ENCODE results near the gene MYT1.

The MYT1 gene

DNA sequence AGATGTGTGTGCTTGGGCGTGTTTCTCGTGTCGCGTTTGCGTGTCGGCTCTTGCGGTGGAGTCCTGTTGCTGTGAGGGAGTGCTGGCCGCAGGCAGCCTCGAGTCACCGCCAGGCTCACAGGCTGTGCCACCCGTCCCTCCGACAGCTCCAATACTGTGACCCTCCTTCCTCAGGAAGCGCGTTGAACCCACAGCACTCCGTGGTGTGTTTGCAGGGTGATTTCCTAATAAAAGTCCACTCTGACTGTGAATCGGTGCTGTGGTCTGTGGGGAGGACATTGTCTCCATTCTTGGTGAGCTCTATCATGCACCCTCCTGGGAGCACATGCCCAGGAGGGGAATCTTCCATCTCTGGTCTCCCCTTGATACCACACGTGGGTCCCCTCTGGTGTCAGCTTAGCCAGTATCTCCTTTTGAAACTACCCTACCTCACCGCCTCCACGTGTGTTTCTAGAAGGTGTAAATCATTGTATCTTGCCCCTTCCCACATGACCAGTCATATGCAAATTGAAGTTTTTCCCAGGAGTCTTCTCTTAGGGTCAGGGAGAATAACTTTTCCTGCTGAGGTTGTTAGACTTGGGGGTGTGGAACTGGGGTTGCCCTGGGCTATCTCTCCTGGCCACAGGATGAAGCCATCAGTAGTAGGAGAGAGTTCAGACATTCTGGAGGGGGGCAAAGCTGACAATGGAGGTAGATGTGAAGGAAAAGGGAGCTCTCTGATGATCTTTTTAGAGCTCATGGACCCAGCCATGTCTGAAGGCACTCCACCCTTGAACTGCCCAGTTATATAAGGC is 77.9 kb downstream of the MYT1 start:
- no peak for DNase-seq (ENCODE audit: low spot score in 2 of 2)
- no peak overlapping the region for H3K4me3 Mint-ChIP-seq
- no peaks in the 10 kb centered on the region for H3K9me3 Mint-ChIP-seq
- ATAC-seq, result no peak
- H3K27ac Mint-ChIP-seq, result no peak overlapping the region
- H3K4me1 Mint-ChIP-seq, result no peaks in the 10 kb centered on the region
- no peaks in the 10 kb centered on the region for H3K36me3 Mint-ChIP-seq

DNA sequence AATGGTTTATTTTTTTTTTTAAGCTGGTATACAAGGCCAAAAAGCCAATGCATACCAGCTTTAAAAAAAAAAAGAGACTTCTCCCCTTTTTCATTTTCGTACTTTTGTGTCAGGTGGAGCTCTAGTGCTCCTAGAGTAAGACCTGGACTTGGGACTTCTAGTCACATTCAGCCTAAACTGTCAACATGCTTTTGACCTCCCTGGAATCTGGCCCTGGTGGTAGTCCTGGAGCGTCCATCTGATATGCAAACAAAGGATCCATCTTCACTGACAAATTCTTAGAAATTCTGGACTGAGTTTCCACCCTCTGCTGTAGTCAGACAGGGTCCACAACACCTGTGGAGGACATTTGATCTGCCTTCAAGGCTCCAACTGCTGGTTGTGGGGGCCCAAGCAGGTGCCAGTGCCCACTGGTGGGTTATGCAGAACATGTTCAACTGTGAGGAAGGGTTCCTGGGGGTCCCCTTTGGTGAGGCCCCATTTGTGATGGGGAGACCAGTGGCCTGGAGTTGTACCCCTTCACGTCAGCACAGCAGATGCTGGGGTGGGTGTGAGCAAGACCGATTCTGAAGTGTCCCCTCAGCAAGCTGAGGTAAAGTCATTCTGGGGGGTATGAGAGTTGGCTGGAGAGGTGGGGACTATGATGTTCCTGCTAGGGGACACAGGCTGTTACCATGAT is 78.7 kb downstream of the MYT1 start:
- no peak for ATAC-seq
- H3K36me3 Mint-ChIP-seq, result no peaks in the 10 kb centered on the region
- no peak for DNase-seq (ENCODE audit: low spot score in 2 of 2)
- no peak overlapping the region for H3K27ac Mint-ChIP-seq
- H3K4me3 Mint-ChIP-seq, result no peak overlapping the region
- H3K4me1 Mint-ChIP-seq, result no peaks in the 10 kb centered on the region
- H3K9me3 Mint-ChIP-seq, result no peaks in the 10 kb centered on the region

DNA sequence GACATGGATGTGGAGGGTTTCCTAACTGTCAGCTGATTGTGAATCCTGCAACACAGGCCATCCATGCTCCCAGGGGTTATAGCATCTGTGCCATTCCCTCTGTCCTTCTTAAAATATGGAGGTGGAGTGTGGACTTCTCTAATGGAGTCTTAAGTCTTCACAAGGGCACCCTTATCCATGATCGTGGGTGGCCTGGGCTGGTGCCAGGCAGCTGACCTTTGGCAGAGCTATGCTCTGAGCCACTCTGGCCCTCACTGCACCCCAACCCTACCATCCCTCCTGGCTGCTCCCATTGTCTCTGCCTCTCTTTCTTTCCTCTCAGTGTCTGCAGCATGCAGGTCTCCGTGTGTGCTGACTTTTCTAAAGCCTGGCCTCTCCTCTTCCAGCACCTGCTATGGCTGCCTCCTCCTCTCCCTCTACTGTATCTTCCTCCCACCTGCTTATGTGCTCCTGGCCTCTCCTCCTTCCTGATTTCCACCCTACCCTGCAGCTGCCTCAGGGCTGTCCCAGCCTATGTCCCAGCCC is 80.1 kb downstream of the MYT1 start:
- Mint-ChIP-seq H3K9me3 (no peaks in the 10 kb centered on the region), H3K36me3 (no peaks in the 10 kb centered on the region), H3K4me3 (no peak overlapping the region), H3K4me1 (no peaks in the 10 kb centered on the region), H3K27ac (no peak overlapping the region)
- no peak for DNase-seq (ENCODE audit: low spot score in 2 of 2)
- ATAC-seq, result no peak

DNA sequence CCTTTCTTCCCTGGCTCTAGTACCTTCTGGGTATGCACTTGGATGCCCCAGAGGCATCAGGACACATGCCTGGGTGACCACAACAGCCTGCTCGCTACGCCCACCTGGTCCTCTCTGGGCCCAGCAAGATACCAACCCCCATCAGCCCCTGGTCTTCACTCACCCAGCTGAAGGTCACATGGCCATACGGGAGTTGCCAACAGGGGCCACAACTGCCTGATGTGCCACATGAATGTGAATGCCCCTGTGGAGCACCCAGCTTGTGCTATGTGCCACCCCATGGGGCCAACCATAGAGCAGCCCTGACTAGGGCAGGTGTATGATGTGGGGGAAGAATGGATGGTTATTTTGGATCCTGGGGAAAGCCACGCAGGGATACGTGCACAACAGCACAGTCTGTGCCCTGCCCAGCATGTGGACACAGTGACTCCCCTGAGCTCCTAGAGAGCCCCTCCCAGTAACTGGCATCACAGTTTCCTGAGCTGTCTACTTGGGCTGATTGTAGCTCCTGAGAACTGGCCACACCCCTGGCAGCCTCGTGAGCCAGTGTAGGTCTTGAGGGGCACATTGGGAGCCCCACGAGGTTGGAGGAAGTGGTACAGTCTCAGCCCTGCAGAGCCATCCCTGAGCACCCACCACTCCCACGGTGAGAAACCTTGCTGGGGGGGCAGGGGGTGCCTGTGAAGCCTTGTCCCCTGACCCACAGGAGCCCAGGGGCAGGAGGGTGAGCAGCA is 80.8 kb downstream of the MYT1 start:
- H3K9me3 Mint-ChIP-seq, result no peaks in the 10 kb centered on the region
- no peaks in the 10 kb centered on the region for H3K36me3 Mint-ChIP-seq
- DNase-seq (ENCODE audit: low spot score in 2 of 2), result no peak
- H3K4me3 Mint-ChIP-seq, result no peak overlapping the region
- peak; percentile 34 for ATAC-seq
- H3K4me1 Mint-ChIP-seq, result no peaks in the 10 kb centered on the region
- no peak overlapping the region for H3K27ac Mint-ChIP-seq

DNA sequence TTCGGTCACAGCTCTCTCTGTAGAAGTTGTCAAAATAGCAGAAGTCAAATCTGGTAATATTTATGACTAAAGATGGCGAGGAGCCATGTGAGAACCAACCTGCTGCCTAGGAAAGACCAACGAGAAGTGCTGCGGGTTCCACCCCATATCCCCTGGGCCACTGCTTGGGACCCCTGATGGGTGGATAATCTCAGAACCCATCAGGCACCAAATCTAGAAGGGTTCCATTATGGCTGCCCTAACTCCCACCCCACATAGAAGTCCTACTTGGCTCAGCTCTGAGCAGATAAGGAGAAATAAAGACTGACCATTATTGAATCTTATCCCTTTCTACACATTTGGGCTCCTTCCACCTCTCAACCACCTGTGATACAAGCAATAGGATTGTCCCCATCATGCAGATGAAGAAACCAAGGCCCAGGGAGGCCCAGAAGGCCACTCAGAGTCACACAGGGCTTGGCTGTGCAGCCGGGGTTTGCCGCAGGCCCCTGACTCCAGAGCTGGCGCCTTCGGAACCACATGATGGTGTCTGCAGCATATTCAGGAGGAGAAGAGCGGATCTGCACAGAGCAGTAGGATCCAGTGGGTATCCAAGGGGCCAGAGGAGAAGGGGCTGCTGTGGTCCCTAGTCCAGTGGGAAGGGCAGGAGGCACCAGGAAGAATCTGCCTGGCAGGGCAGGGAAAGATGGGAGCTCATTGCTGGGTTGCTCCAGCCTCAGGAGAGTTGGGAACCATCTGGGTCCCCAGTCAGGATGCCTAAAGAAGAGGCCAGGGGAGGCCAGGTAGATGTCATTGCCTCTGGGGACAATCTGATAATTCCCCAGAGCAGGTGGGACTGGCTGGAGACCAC is 81.7 kb downstream of the MYT1 start:
- Mint-ChIP-seq H3K4me3 (no peak overlapping the region), H3K27ac (peak overlapping the region; percentile 81), H3K9me3 (no peaks in the 10 kb centered on the region), H3K36me3 (no peaks in the 10 kb centered on the region), H3K4me1 (no peaks in the 10 kb centered on the region)
- ATAC-seq (no peak), DNase-seq (ENCODE audit: low spot score in 2 of 2) (no peak)

DNA sequence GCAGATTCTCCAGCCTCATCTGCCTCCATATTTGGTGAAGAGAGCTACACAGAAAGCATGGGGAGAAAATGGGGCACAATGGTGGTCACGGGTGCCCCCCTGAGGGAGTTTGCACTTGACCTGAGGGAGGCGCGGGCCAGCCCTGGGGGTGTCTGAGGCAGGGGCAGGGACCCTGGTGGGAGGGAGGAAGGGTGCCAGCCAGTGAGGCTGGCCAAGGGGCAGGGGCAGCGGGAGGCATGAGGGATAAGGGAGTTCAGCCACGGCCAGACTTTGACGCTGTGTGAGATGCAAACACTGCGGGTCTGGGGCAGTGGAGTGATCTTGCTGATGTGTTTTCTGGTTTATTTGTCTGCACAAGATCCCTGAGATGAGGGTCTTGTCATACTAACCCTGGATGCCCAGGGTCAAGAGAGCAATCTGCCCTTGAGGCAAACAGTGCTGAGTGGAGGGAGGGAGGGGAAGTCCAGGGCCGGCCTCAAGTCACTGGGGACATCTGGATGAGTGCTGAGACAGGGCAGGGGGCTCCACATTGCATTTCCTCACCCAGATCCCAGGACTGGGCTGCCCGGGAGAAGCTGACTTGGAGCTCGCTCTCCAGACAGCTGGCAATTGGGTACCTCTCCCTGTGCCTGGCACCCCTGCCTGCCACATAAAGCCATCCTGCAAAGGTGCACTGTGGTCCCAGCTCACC is 82.5 kb downstream of the MYT1 start:
- H3K4me1 Mint-ChIP-seq, result no peaks in the 10 kb centered on the region
- no peaks in the 10 kb centered on the region for H3K36me3 Mint-ChIP-seq
- H3K27ac Mint-ChIP-seq, result peak overlapping the region; percentile 81
- no peaks in the 10 kb centered on the region for H3K9me3 Mint-ChIP-seq
- ATAC-seq (no peak), DNase-seq (ENCODE audit: low spot score in 2 of 2) (no peak)
- H3K4me3 Mint-ChIP-seq, result no peak overlapping the region

DNA sequence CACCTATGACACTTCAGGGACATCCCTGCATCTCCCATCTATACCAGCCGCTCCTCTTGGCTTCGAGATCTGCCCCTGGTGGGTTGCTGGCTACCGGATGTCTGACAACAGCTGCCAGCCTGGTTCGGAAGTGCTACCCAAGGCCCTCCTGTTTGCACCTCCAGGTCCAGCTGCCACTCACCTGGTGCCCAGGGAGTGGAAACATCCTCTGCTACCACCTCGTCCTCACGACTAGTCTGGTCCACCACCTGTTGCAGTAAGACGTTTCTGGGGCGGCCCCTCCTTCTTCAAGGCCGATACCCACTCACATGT is 83.0 kb downstream of the MYT1 start:
- H3K36me3 Mint-ChIP-seq, result no peaks in the 10 kb centered on the region
- no peak overlapping the region for H3K4me3 Mint-ChIP-seq
- H3K4me1 Mint-ChIP-seq, result no peaks in the 10 kb centered on the region
- DNase-seq (ENCODE audit: low spot score in 2 of 2), result no peak
- no peak for ATAC-seq
- H3K27ac Mint-ChIP-seq, result no peak overlapping the region
- no peaks in the 10 kb centered on the region for H3K9me3 Mint-ChIP-seq

DNA sequence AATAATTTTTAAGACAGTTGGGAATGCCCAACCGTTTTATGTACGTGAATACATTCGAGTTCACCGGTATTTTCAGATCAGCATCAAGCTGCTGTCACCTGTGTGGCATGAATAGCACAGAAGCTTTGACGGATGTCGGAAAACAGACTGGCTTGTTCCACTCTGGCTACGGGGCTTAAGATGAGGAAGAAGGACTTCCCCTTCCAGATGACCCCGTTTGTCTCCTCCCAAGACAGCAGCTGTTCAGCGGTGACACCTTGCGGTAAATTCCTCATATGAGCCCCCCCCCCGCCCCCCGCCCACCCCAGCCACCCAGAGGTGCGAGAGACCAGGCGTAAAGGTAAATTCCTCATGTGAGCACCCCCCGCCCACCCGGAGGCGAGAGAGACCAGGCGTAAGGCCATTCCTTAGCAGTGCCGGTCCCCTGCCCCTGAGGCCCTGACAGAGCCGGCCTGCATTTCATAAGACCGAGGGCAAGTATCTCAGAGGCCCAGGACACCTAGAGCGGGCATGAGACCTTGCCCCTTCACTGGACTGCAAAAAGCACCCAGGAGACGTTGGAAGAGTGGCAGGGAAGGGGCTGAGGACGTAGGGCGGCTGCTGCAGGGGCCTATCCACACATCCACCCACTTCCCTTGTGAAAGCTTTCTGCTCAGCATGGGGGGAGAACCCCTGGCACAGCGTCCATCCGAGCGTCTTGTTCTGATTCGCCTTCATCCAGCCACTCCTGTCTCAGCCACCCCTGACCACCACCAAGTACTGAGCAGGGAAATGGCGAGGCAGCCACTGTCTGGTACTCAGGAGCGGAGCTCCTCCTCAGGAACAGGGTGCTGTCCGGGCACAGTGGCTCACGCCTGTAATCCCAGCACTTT is 84.0 kb downstream of the MYT1 start:
- DNase-seq (ENCODE audit: low spot score in 2 of 2) (no peak), ATAC-seq (no peak)
- H3K27ac Mint-ChIP-seq, result no peak overlapping the region
- no peaks in the 10 kb centered on the region for H3K9me3 Mint-ChIP-seq
- H3K4me3 Mint-ChIP-seq, result no peak overlapping the region
- no peaks in the 10 kb centered on the region for H3K36me3 Mint-ChIP-seq
- no peaks in the 10 kb centered on the region for H3K4me1 Mint-ChIP-seq

DNA sequence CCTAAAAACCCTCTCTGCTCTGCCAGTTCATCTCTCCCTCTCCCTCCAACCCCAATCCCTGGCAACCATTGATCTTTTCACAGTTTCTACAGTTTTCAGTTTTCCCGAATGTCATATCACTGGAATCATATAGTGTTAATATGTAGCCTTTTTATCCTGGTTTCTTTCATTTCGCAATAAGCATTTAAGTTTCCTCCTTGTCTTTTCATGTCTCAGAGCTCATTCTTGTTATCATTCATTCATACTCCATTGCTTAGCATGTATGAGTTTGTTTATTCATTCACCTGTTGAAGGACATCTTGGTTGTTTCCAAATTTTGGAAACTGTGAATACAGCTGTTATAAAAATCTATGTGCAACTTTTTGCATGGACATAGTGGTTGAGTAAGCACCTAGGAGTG is 85.8 kb downstream of the MYT1 start:
- H3K27ac Mint-ChIP-seq, result no peak overlapping the region
- peaks cover 10% of the 10 kb centered on the region for H3K36me3 Mint-ChIP-seq
- H3K4me1 Mint-ChIP-seq, result peaks cover 9% of the 10 kb centered on the region
- ATAC-seq, result no peak
- H3K4me3 Mint-ChIP-seq, result no peak overlapping the region
- no peaks in the 10 kb centered on the region for H3K9me3 Mint-ChIP-seq
- DNase-seq (ENCODE audit: low spot score in 2 of 2), result no peak

DNA sequence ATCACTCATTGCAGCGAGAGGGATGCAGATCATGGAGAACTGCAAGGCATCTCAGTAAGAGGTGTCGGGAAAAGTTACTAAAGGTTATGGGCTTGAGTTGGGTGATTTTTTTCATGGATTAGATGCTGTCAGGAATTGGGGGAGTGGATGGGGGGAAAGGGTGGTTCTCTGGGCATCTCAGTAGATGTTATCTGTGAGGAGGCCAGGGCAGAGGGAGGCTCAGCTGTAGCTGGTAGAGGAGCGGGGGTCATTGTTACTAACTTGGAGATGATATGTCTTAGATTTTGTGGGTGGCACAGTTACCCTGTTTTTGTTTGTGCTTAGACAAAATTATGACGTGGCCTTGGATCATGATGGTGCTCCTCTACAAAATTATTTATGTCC is 88.7 kb downstream of the MYT1 start:
- Mint-ChIP-seq H3K4me3 (no peak overlapping the region), H3K27ac (no peak overlapping the region), H3K9me3 (no peaks in the 10 kb centered on the region), H3K36me3 (peaks cover 26% of the 10 kb centered on the region), H3K4me1 (peaks cover 25% of the 10 kb centered on the region)
- ATAC-seq (no peak), DNase-seq (ENCODE audit: low spot score in 2 of 2) (no peak)

DNA sequence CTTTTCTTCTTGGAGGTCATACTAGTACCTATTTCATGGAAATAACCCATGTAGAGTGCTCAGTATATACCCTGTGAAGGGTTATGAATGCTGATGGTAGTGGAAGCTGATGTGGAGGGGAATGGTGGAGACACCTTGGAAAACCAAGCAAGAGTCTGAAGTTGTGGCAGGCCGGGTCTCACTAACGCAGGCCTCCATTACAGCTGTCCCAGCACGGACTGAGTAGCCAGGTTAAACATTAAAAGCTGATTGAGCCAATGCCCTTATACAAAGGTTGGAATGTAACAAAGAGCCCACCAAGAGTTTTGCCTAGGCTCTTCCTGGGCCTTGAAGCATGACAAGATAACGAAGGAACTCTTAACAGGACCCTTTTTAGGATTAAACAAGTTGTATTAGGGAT is 89.2 kb downstream of the MYT1 start:
- ATAC-seq, result no peak
- DNase-seq (ENCODE audit: low spot score in 2 of 2), result no peak
- Mint-ChIP-seq H3K4me1 (peaks cover 29% of the 10 kb centered on the region), H3K9me3 (no peaks in the 10 kb centered on the region), H3K4me3 (no peak overlapping the region), H3K36me3 (peaks cover 26% of the 10 kb centered on the region), H3K27ac (no peak overlapping the region)

DNA sequence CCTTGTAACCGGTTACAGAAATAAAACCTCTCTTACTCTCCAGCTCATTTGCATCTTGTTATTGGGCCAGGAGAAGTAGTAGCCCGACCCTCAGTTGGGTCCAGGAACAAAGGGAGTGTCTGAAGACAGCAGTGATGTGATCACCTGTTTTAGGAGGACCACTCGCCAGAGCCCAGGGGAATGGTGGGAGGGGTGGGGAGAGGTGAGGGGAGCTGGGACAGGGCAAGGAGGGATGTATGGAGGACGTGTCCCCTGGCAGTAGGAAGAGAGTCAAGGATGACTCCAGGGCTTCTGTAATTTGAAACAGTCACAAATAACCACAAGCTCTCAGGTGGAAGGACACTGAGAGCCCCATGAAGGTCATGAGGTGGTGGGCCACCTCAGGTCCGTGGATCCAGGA is 89.9 kb downstream of the MYT1 start:
- Mint-ChIP-seq H3K4me3 (peak overlapping the region; percentile 90), H3K36me3 (peaks cover 26% of the 10 kb centered on the region), H3K9me3 (no peaks in the 10 kb centered on the region), H3K27ac (peak overlapping the region; percentile 98), H3K4me1 (peaks cover 36% of the 10 kb centered on the region)
- peak in 1 of 2 donors; percentile 46 for DNase-seq (ENCODE audit: low spot score in 2 of 2)
- ATAC-seq, result no peak

DNA sequence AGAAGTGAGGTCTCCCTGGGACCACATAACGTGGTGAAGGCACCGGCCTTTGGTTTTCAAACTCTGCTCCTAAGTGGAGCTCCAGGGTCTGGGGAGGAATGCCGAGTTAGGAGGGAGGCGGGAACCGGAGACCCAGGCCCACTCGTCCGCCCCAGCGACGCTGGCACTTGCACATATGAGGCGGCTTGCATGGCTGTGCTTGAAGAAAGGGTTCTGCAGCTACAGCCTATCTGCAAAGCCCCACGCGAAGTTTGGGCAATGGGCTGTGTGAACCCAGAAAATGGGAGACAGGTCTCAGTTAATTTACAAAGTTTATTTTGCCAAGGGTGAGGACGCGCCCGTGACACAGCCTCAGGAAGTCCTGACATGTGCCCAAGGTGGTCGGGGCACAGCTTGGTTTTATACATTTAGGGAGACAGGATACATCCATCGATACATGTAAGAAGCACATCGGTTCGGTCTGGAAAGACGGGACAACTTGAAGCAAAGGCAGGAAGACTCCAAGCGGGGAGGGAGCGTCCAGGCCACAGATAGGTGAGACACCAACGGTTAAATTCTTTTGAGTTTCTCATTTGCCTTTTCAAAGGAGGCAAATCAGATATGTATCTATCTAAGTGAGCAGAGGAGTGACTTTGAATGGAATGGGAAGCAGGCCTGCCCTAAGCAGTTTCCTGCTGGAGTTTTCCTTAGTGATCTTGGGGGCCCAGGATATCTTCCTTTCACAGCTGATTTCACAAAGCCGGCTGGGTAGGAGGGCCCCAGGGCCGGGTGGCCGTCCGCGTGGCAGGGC is 90.5 kb downstream of the MYT1 start:
- peak overlapping the region; percentile 98 for H3K27ac Mint-ChIP-seq
- peaks cover 36% of the 10 kb centered on the region for H3K4me1 Mint-ChIP-seq
- ATAC-seq (no peak), DNase-seq (ENCODE audit: low spot score in 2 of 2) (no peak)
- no peaks in the 10 kb centered on the region for H3K9me3 Mint-ChIP-seq
- H3K36me3 Mint-ChIP-seq, result peaks cover 26% of the 10 kb centered on the region
- peak overlapping the region; percentile 90 for H3K4me3 Mint-ChIP-seq
